HepG2 (cell line): ENCODE measurements around the gene TP53BP2. TPM values are rescaled to one million over a fixed set of nuclear protein-coding genes. Genes with fewer than 3 reads are reported as not detected.

Experiments used
- ATAC-seq: fragments of 200-7000 bp; cut with Tn5 transposase; 3 replicates; pipeline ENCODE4 v1.9.1; 2020; ENCODE audit warnings: mild to moderate bottlenecking, moderate library complexity
- BruUV-seq: library from RNA; stranded (reverse); fragments of 400-500 nt; replicated peaks from 2 replicates; lab custom pipeline; 2021; lab: Mats Ljungman, UMichigan
- CTCF ChIA-PET: fragments of 300-600 bp; formaldehyde crosslinking; extraction: SDS; loops from one replicate; lab custom pipeline; 2021; ENCODE audit warnings: low total read pairs, inconsistent platforms, low intra/inter-chr PET ratio; lab: Yijun Ruan, JAX
- POLR2A ChIA-PET: fragments of 350-600 bp; sonication (Branson Sonifier 250); formaldehyde crosslinking; loops from one replicate; lab custom pipeline; 2020; ENCODE audit warnings: antibody characterized with exemption, inconsistent platforms; lab: Yijun Ruan, JAX
- DNase-seq: peaks from one replicate; pipeline ENCODE4 v3.0.0-alpha.2; 2015; ENCODE audit warnings: low spot score
- FAIRE-seq: peaks from 3 replicates; lab custom pipeline; 2011; peaks lifted over from hg19 to GRCh38; lab: Jason Lieb, UNC
- H2AFZ ChIP-seq: one replicate; pipeline ENCODE4 v1.6.1; 2011; ENCODE audit warnings: low read length, inconsistent platforms
- H3K27ac ChIP-seq: fragments of 300-600 bp; 3 replicates; pipeline ENCODE4 v1.8.0; 2011; ENCODE audit warnings: mixed run types, mild to moderate bottlenecking, mixed read lengths, low read length, inconsistent platforms; ENCODE audit not compliant: insufficient read depth; ENCODE audit errors: extremely low read length
- H3K27me3 ChIP-seq, 2 experiments: fragments of 200-600 bp in 1 of 2; 2 replicates in 1 of 2; 3 replicates in 1 of 2; pipeline versions ENCODE4 v1.6.0 to v1.8.0; 2011; ENCODE audit warnings: low read length in 2 of 2, mild to moderate bottlenecking in 2 of 2, moderate library complexity in 2 of 2, inconsistent platforms in 1 of 2; ENCODE audit not compliant: insufficient read depth in 2 of 2, control insufficient read depth in 1 of 2
- H3K36me3 ChIP-seq, 2 experiments: fragments of 200-600 bp in 1 of 2; replicated peaks in 1 of 2; 2 replicates in 1 of 2; 3 replicates in 1 of 2; pipeline versions ENCODE4 v1.5.1 to v1.8.0; 2011; ENCODE audit warnings: low read length in 2 of 2, inconsistent platforms in 1 of 2; ENCODE audit not compliant: insufficient read depth in 2 of 2, control insufficient read depth in 1 of 2
- H3K4me1 ChIP-seq: 2 replicates; pipeline ENCODE4 v1.5.1; 2012; ENCODE audit warnings: low read length, inconsistent platforms; ENCODE audit not compliant: insufficient read depth
- H3K4me2 ChIP-seq: 2 replicates; pipeline ENCODE4 v1.6.0; 2011; ENCODE audit warnings: low read depth, low read length, inconsistent platforms
- H3K4me3 ChIP-seq, 3 experiments: fragments of 200-600 bp in 1 of 3; sonication (generic), shearing (Covaris generic) in 1 of 3; replicated peaks in 1 of 3; 2 replicates each; pipeline ENCODE4 v1.5.1; 2011 to 2016; ENCODE audit warnings: low read length in 3 of 3, inconsistent platforms in 2 of 3, low read depth in 2 of 3, mild to moderate bottlenecking in 2 of 3, control low read depth in 1 of 3, mixed read lengths in 1 of 3; ENCODE audit not compliant: insufficient read depth in 1 of 3
- H3K79me2 ChIP-seq: one replicate; pipeline ENCODE4 v1.6.1; 2011; ENCODE audit warnings: low read length, inconsistent platforms; ENCODE audit not compliant: insufficient read depth
- H3K9ac ChIP-seq: 2 replicates; pipeline ENCODE4 v1.6.0; 2011; ENCODE audit warnings: mild to moderate bottlenecking, low read depth, low read length, inconsistent platforms; ENCODE audit not compliant: insufficient read depth
- H3K9me3 ChIP-seq: 2 replicates; pipeline ENCODE4 v1.5.1; 2012; ENCODE audit warnings: mild to moderate bottlenecking, low read length
- H4K20me1 ChIP-seq: 2 replicates; pipeline ENCODE4 v1.6.0; 2011; ENCODE audit warnings: inconsistent platforms, mild to moderate bottlenecking, low read length, moderate library complexity; ENCODE audit not compliant: insufficient read depth
- ATRX ChIP-seq: sonication (generic); formaldehyde crosslinking; IDR thresholded peaks from 2 replicates; pipeline ENCODE4 v1.4.0; 2020; ENCODE audit warnings: missing genetic modification reagents, borderline replicate concordance
- DNMT1 ChIP-seq: sonication (generic); formaldehyde crosslinking; IDR thresholded peaks from 2 replicates; pipeline ENCODE4 v1.5.1; 2020; ENCODE audit warnings: mild to moderate bottlenecking, missing genetic modification reagents
- MEF2D ChIP-seq: sonication (generic); formaldehyde crosslinking; IDR thresholded peaks from 2 replicates; pipeline ENCODE4 v1.5.1; 2020; ENCODE audit warnings: mild to moderate bottlenecking, missing genetic modification reagents
- MXD3 ChIP-seq: IDR thresholded peaks from 2 replicates; pipeline ENCODE4 v1.6.1; 2016; ENCODE audit warnings: mild to moderate bottlenecking, missing biosample characterization, missing genetic modification reagents
- NCOA5 ChIP-seq: sonication (generic); formaldehyde crosslinking; IDR thresholded peaks from 2 replicates; pipeline ENCODE4 v1.4.0; 2020; ENCODE audit warnings: missing genetic modification reagents
- NR0B2 ChIP-seq: sonication (generic); formaldehyde crosslinking; IDR thresholded peaks from 2 replicates; pipeline ENCODE4 v1.4.0; 2020; ENCODE audit warnings: mild to moderate bottlenecking, missing genetic modification reagents
- PBX2 ChIP-seq: IDR thresholded peaks from 2 replicates; pipeline ENCODE4 v1.6.1; 2016; ENCODE audit warnings: control low read depth
- SALL2 ChIP-seq: sonication (generic); formaldehyde crosslinking; IDR thresholded peaks from 2 replicates; pipeline ENCODE4 v1.8.1; 2023; ENCODE audit warnings: mild to moderate bottlenecking, missing genetic modification reagents, inconsistent platforms
- SMARCE1 ChIP-seq: fragments of 450-650 bp; IDR thresholded peaks from 2 replicates; pipeline ENCODE4 v1.6.1; 2017; ENCODE audit warnings: borderline replicate concordance
- SP4 ChIP-seq: sonication (generic); formaldehyde crosslinking; IDR thresholded peaks from 2 replicates; pipeline ENCODE4 v1.8.1; 2023; ENCODE audit warnings: mild to moderate bottlenecking, missing genetic modification reagents
- SSRP1 ChIP-seq: IDR thresholded peaks from 2 replicates; pipeline ENCODE4 v1.6.1; 2016; ENCODE audit warnings: control low read depth
- WIZ ChIP-seq: sonication (generic); formaldehyde crosslinking; IDR thresholded peaks from 2 replicates; pipeline ENCODE4 v1.5.1; 2020; ENCODE audit warnings: mild to moderate bottlenecking, missing genetic modification reagents
- ZMAT3 ChIP-seq: sonication (generic); formaldehyde crosslinking; conservative IDR thresholded peaks from 2 replicates; pipeline ENCODE4 v1.7.0; 2021; ENCODE audit warnings: missing genetic modification reagents
- ZNF136 ChIP-seq: sonication (generic); formaldehyde crosslinking; IDR thresholded peaks from 2 replicates; pipeline ENCODE4 v1.8.1; 2022; ENCODE audit warnings: low read depth, mild to moderate bottlenecking, moderate library complexity, missing genetic modification reagents
- ZNF225 ChIP-seq: sonication (generic); formaldehyde crosslinking; IDR thresholded peaks from 2 replicates; pipeline ENCODE4 v1.4.0; 2020; ENCODE audit warnings: mild to moderate bottlenecking, missing genetic modification reagents
- ZNF574 ChIP-seq: sonication (generic); formaldehyde crosslinking; IDR thresholded peaks from 2 replicates; pipeline ENCODE4 v1.4.0; 2020; ENCODE audit warnings: missing genetic modification reagents
- ZNF577 ChIP-seq: sonication (generic); formaldehyde crosslinking; IDR thresholded peaks from 2 replicates; pipeline ENCODE4 v1.4.0; 2020; ENCODE audit warnings: mild to moderate bottlenecking, low read depth, missing genetic modification reagents, borderline replicate concordance
- WGBS: methylation state at CpG from one replicate; pipeline ENCODE4 v1.1.6; 2017; ENCODE audit warnings: low lambda C conversion rate; 5-methylcytosine and 5-hydroxymethylcytosine counted together
- in situ Hi-C: cut with HindIII; loops from 2 replicates; pipeline ENCODE4 v1.10.0; 2017; ENCODE audit warnings: low pct_unique_long_range_greater_than_20kb; ENCODE audit not compliant: extremely low pct_ligation_motif_present
- intact Hi-C: fragments of 100-400 bp; cut with micrococcal nuclease; formaldehyde crosslinking; loops from one replicate; pipeline ENCODE4 v1.10.0; 2022; ENCODE audit not compliant: unreplicated experiment
- polyA plus RNA-seq, 8 experiments: library from polyadenylated mRNA; depleted of rRNA in 3 of 8; stranded (reverse) in 7 of 8; unstranded in 1 of 8; fragments of >200 nt; fragmentation: Illumina TruSeq in 4 of 8; extraction: Trizol in 4 of 8; gene quantifications; 2 replicates each; pipeline versions ENCODE4 v1.2.1 to v1.2.3, GENCODE V29; 2011 to 2016; ENCODE audit warnings: low read depth in 4 of 8, missing spikeins in 1 of 8, mixed read lengths in 1 of 8; ENCODE audit not compliant: insufficient read depth in 1 of 8
- total RNA-seq, 5 experiments: library from RNA; depleted of rRNA; stranded (reverse); fragments of >200 nt; fragmentation: Illumina TruSeq; extraction: Trizol; gene quantifications; 2 replicates each; pipeline ENCODE4 v1.2.3, GENCODE V29; 2016; ENCODE audit warnings: low read depth in 1 of 5

Gene TP53BP2
- total and polyA plus RNA-seq, 2 of the 13 experiments (the other 11 are each of a cell fraction or from before 2014, with no cell fraction given): 10.0 to 14.0 TPM

- TF ChIP-seq SSRP1 (CRISPR knock-in tag) (no peak), ZNF136 (CRISPR knock-in tag) (no peak), ZNF225 (CRISPR knock-in tag) (no peak), PBX2 (CRISPR knock-in tag) (no peak), DNMT1 (no peak), WIZ (no peak), NR0B2 (no peak)
These were observed 90.3 kb downstream of the TP53BP2 start (continued) for GRCh38 chr1:223755432-223755792.

- no peak for DNase-seq
- no TSS peak for BruUV-seq
- H3K9ac ChIP-seq: no peak overlapping the region
- no peak for TF ChIP-seq SALL2 (CRISPR knock-in tag)
- no peak for TF ChIP-seq SP4 (CRISPR knock-in tag)
- TF ChIP-seq SMARCE1: no peak
- no peak for TF ChIP-seq ZMAT3 (CRISPR knock-in tag)
- no peak for TF ChIP-seq ATRX (CRISPR knock-in tag)
- TF ChIP-seq MXD3 (CRISPR knock-in tag): no peak
- no peak for TF ChIP-seq ZNF577
- no peak for TF ChIP-seq MEF2D (CRISPR knock-in tag)
- TF ChIP-seq NCOA5 (CRISPR knock-in tag): no peak
- TF ChIP-seq ZNF574 (CRISPR knock-in tag): no peak
- no peaks in the 10 kb centered on the region for H3K79me2 ChIP-seq
- intact Hi-C loops: no loop called here
- H3K9me3 ChIP-seq: no peaks in the 10 kb centered on the region
- H3K27me3 ChIP-seq: no peaks in the 10 kb centered on the region
- peaks cover 26% of the 10 kb centered on the region for H3K4me1 ChIP-seq
- no peak overlapping the region for H3K4me3 ChIP-seq
- ChIA-PET POLR2A (no interaction called here), CTCF (no interaction called here)
- no peak overlapping the region for H3K4me2 ChIP-seq
- H3K36me3 ChIP-seq: no peaks in the 10 kb centered on the region
- in situ Hi-C loops: loop anchor here (5.0 kb wide), 1 partner anchor 58 kb away; no protein-coding TSS in a partner anchor
- no peak for FAIRE-seq
- no peak overlapping the region for H3K27ac ChIP-seq
- H4K20me1 ChIP-seq: no peaks in the 10 kb centered on the region
- no peak overlapping the region for H2AFZ ChIP-seq
- 93% methylated on average over 17 of the region's 17 CpGs for WGBS
- ATAC-seq: no peak
These were observed 90.9 kb downstream of the TP53BP2 start for GRCh38 chr1:223754681-223755431.
